Right lobe of liver (tissue), 6 donors: ENCODE measurements around the gene BARD1. TPM values are rescaled to one million over a fixed set of nuclear protein-coding genes. Genes with fewer than 3 reads are reported as not detected.
"Not testable (repeated sequence)": the region's sequence is repeated elsewhere in the genome, so short reads cannot be mapped to it uniquely, and the experiment has no call there.

ENCODE experiments used
- ATAC-seq, 4 donors: fragments of 200-7000 bp; cut with Tn5 transposase; one replicate each; pipeline ENCODE4 v1.9.1; 2020; ENCODE audit warnings: mild to moderate bottlenecking in 4 of 4, moderate library complexity in 4 of 4
- DNase-seq, 3 donors: peaks; one replicate each; pipeline ENCODE4 v3.0.0-alpha.2; 2020
- H3K27ac ChIP-seq, 3 donors: fragments of 200-600 bp; one replicate each; pipeline ENCODE4 v1.8.0; 2022
- H3K27me3 ChIP-seq, 2 donors: fragments of 200-600 bp; one replicate each; pipeline ENCODE4 v1.8.0; 2022
- H3K36me3 ChIP-seq, 4 donors: fragments of 200-600 bp; sonication (generic) in 1 of 4; one replicate each; pipeline versions ENCODE4 v1.5.1 to v1.8.0; 2017 to 2022; ENCODE audit warnings: control low read depth in 1 of 4
- H3K4me1 ChIP-seq, 4 donors: fragments of 200-600 bp; sonication (generic) in 1 of 4; one replicate each; pipeline versions ENCODE4 v1.5.1 to v1.8.0; 2017 to 2022; ENCODE audit warnings: control low read depth in 1 of 4
- H3K4me3 ChIP-seq, 3 donors: fragments of 200-600 bp; one replicate each; pipeline ENCODE4 v1.8.0; 2022
- H3K9me3 ChIP-seq, 4 donors: fragments of 200-600 bp; sonication (generic) in 1 of 4; one replicate each; pipeline versions ENCODE4 v1.5.1 to v1.8.0; 2017 to 2022; ENCODE audit warnings: control low read depth in 1 of 4
- POLR2A ChIP-seq: fragments of 450-650 bp; IDR thresholded peaks from one replicate; pipeline ENCODE4 v1.6.1; 2017; ENCODE audit warnings: antibody characterized with exemption, mild to moderate bottlenecking
- WGBS: methylation state at CpG from one replicate; pipeline ENCODE4 v1.1.6; 2018; ENCODE audit warnings: low coverage, low lambda C conversion rate; ENCODE audit not compliant: insufficient coverage; ENCODE audit errors: missing lambda C conversion rate; 5-methylcytosine and 5-hydroxymethylcytosine counted together
- intact Hi-C, 2 donors: fragments of 100-400 bp; cut with DNase I; formaldehyde crosslinking; loops; one replicate each; pipeline versions ENCODE4 v1.11.2 to v1.14.1; 2022
- total RNA-seq, 6 experiments: library from RNA; depleted of rRNA in 2 of 6; stranded (reverse); fragments of >200 nt in 2 of 6; fragmentation: NEBNext Ultra II Directional in 3 of 6; extraction: Animal tissue kit (Norgen Biotek cat#: 25700) in 3 of 6; gene quantifications; one replicate each; pipeline versions ENCODE4 v1.1.0 to v1.2.4, GENCODE V29; 2016 to 2023
- TF ChIP-seq, protein P1 (sequence below), 4 donors: fragments of 200-600 bp in 3 of 4; fragments of 450-650 bp in 1 of 4; IDR thresholded peaks; one replicate each; pipeline versions ENCODE4 v1.5.1 to v1.8.0; 2016 to 2022; ENCODE audit warnings: antibody characterized with exemption in 4 of 4, mild to moderate bottlenecking in 2 of 4
- donor health status: DM: no; HTN: yes; CAD: no.
- donor health status: DM: no; HTN: no; CAD: no.
- donor health status: DM: no; HTN: no; CAD: no.
- donor health status: DM: no; HTN: yes; CAD: no.
- donor health status: DM: no; HTN: yes; CAD: no.

The BARD1 gene
- total RNA-seq, 6 experiments from 2014 or later, result 1.8 to 6.1 (median 2.2) TPM

GRCh38 chr2:214801068-214801467, 8.4 kb downstream of the BARD1 start:
- no peaks in the 10 kb centered on the region for H3K4me1 ChIP-seq
- WGBS, result 93% methylated on average over 2 of the region's 2 CpGs
- no peaks in the 10 kb centered on the region for H3K36me3 ChIP-seq
- no peak for TF ChIP-seq POLR2A
- TF ChIP-seq, protein P1, sequence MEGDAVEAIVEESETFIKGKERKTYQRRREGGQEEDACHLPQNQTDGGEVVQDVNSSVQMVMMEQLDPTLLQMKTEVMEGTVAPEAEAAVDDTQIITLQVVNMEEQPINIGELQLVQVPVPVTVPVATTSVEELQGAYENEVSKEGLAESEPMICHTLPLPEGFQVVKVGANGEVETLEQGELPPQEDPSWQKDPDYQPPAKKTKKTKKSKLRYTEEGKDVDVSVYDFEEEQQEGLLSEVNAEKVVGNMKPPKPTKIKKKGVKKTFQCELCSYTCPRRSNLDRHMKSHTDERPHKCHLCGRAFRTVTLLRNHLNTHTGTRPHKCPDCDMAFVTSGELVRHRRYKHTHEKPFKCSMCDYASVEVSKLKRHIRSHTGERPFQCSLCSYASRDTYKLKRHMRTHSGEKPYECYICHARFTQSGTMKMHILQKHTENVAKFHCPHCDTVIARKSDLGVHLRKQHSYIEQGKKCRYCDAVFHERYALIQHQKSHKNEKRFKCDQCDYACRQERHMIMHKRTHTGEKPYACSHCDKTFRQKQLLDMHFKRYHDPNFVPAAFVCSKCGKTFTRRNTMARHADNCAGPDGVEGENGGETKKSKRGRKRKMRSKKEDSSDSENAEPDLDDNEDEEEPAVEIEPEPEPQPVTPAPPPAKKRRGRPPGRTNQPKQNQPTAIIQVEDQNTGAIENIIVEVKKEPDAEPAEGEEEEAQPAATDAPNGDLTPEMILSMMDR (IDR thresholded peaks at IDR 0.05), result no peak
- DNase-seq (no peak), ATAC-seq (no peak)
- no peaks in the 10 kb centered on the region for H3K9me3 ChIP-seq
- H3K27ac ChIP-seq, result no peak overlapping the region
- no peak overlapping the region for H3K4me3 ChIP-seq
- no peaks in the 10 kb centered on the region for H3K27me3 ChIP-seq
- intact Hi-C loops, result no loop called here

GRCh38 chr2:214800180-214800579, 9.3 kb downstream of the BARD1 start:
- Histone ChIP-seq H3K4me1 (no peaks in the 10 kb centered on the region), H3K9me3 (no peaks in the 10 kb centered on the region), H3K27ac (no peak overlapping the region), H3K4me3 (no peak overlapping the region), H3K27me3 (no peaks in the 10 kb centered on the region), H3K36me3 (no peaks in the 10 kb centered on the region)
- WGBS, result 75% methylated on average over 3 of the region's 3 CpGs
- TF ChIP-seq, protein P1 (IDR thresholded peaks at IDR 0.05), result no peak
- no peak for TF ChIP-seq POLR2A
- ATAC-seq (no peak), DNase-seq (no peak)
- intact Hi-C loops, result no loop called here

GRCh38 chr2:214796911-214797310, 12.6 kb downstream of the BARD1 start:
- H3K27ac ChIP-seq, result no peak overlapping the region
- H3K27me3 ChIP-seq, result no peaks in the 10 kb centered on the region
- no peaks in the 10 kb centered on the region for H3K4me1 ChIP-seq
- ATAC-seq, result no peak
- DNase-seq, result no peak
- no peak overlapping the region for H3K4me3 ChIP-seq
- H3K9me3 ChIP-seq, result no peaks in the 10 kb centered on the region
- WGBS, result 94% methylated on average over 1 of the region's 1 CpG
- intact Hi-C loops, result no loop called here
- no peak for TF ChIP-seq POLR2A
- TF ChIP-seq, protein P1 (IDR thresholded peaks at IDR 0.05), result no peak
- H3K36me3 ChIP-seq, result no peaks in the 10 kb centered on the region

GRCh38 chr2:214783181-214783580, 26.3 kb downstream of the BARD1 start:
- H3K36me3 ChIP-seq, H3K27me3 ChIP-seq, DNase-seq, H3K4me1 ChIP-seq, H3K9me3 ChIP-seq, H3K4me3 ChIP-seq, ATAC-seq, intact Hi-C loops, H3K27ac ChIP-seq: not testable (repeated sequence)
- WGBS, result 87% methylated on average over 1 of the region's 1 CpG

GRCh38 chr2:214782671-214783070, 26.8 kb downstream of the BARD1 start:
- no peak overlapping the region for H3K4me3 ChIP-seq
- intact Hi-C loops, result no loop called here
- ATAC-seq (no peak), DNase-seq (no peak)
- H3K9me3 ChIP-seq, result no peaks in the 10 kb centered on the region
- H3K4me1 ChIP-seq, result no peaks in the 10 kb centered on the region
- 100% methylated on average over 1 of the region's 1 CpG for WGBS
- H3K36me3 ChIP-seq, result no peaks in the 10 kb centered on the region
- TF ChIP-seq, protein P1 (IDR thresholded peaks at IDR 0.05), result no peak
- TF ChIP-seq POLR2A, result no peak
- H3K27ac ChIP-seq, result no peak overlapping the region
- H3K27me3 ChIP-seq, result no peaks in the 10 kb centered on the region
